ACC112 (cell line): ENCODE data around the gene FUOM.

Experiments used
- H2AFZ ChIP-seq: fragments of 200-600 bp; sonication (generic); one replicate; pipeline ENCODE4 v1.6.0; 2017; ENCODE audit warnings: antibody characterized with exemption, low read length; ENCODE audit not compliant: unreplicated experiment
- H3K27ac ChIP-seq: fragments of 200-600 bp; sonication (generic); 2 replicates; pipeline ENCODE4 v1.5.1; 2014; ENCODE audit warnings: low read depth, mild to moderate bottlenecking, antibody characterized with exemption, low read length, moderate library complexity
- H3K27me3 ChIP-seq: fragments of 200-600 bp; sonication (generic); 2 replicates; pipeline ENCODE4 v1.6.1; 2014; ENCODE audit warnings: mild to moderate bottlenecking, antibody characterized with exemption, low read length, moderate library complexity, mixed read lengths; ENCODE audit not compliant: insufficient read depth
- H3K36me3 ChIP-seq: fragments of 200-600 bp; sonication (generic); 2 replicates; pipeline ENCODE4 v1.6.1; 2016; ENCODE audit warnings: mild to moderate bottlenecking, antibody characterized with exemption, low read length, moderate library complexity, mixed read lengths; ENCODE audit not compliant: insufficient read depth
- H3K4me1 ChIP-seq: fragments of 200-600 bp; sonication (generic); one replicate; pipeline ENCODE4 v1.6.1; 2016; ENCODE audit warnings: low read length, mixed read lengths; ENCODE audit not compliant: insufficient read depth, unreplicated experiment, control insufficient read depth
- H3K4me3 ChIP-seq: fragments of 200-600 bp; sonication (generic); 2 replicates; pipeline ENCODE4 v1.5.1; 2014; ENCODE audit warnings: mild to moderate bottlenecking, low read depth, low read length
- H3K79me2 ChIP-seq: fragments of 200-600 bp; sonication (generic); one replicate; pipeline ENCODE4 v1.6.0; 2016; ENCODE audit warnings: low read length; ENCODE audit not compliant: control insufficient read depth, unreplicated experiment, insufficient read depth

The FUOM gene

DNA sequence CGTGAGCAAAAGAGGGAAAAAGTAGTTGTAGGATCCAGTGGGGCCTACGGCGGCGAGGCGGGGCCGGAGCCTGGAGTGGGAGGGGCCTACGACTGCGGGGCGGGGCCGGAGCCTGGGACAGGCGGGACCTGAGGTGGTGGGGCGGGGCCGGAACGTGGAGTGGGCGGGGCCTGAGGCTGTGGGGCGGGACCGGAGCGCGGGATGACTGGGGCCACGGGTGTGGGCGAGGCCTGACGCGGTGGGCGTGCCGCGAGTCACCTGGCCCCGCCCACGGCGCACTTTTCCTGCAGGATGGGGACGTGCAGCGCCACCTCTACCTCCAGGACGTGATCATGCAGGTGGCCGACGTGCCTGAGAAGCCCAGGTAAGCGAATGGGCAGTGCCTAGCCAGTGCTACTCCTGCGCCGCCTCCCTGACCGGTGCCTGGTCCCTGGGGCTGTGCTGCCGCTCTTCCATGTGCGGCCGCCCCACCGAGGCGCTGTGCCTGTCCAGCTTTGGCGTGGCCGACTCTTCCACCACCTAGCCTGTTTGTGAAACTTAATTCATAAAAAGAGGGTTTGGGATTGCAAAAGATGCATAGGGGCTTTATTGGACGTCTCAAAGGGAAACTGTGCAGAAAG, 48.6 kb downstream of the FUOM start:
- H3K36me3 ChIP-seq = peaks cover 3% of the 10 kb centered on the region; the same call in 1 of the 2 replicates
- peaks cover 29% of the 10 kb centered on the region for H3K79me2 ChIP-seq
- H3K27ac ChIP-seq = peak overlapping the region; percentile 89
- peak overlapping the region; percentile 65 for H2AFZ ChIP-seq
- H3K4me3 ChIP-seq = peak overlapping the region; percentile 91
- no peaks in the 10 kb centered on the region for H3K27me3 ChIP-seq
- H3K4me1 ChIP-seq = peaks cover 6% of the 10 kb centered on the region

DNA sequence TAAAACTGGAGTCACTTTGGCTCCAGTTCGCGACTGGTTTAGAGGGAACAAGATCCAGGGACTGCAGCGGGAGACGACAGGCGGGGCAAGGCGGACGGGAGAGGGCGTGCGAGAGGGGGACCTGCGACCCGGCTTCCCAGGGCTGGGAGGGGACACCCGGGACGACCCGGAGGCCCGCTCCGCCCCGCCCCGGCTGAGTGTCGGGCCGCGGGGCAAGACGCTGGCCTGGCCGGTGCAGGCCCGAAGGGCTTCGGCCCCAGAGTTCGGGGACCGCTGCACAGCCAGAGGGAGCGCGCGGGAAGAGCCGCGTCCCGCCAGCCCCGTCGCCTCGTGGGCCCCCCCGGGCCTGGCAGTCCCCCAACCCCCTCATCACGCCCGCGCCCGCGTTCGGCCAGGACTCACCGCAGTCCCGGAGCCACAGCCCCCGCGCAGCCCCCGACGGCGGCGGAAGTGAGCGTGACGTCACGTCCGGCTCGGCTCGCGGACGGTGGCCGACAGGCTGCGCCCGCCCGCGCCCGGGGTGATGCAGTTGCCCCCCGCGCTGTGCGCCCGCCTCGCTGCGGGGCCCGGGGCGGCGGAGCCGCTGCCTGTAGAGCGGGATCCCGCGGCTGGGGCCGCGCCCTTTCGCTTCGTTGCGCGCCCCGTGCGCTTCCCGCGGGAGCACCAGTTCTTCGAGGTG, 49.3 kb downstream of the FUOM start, which contains the start of the genes TUBGCP2 and ZNF511:
Gene TUBGCP2 (minus strand): TSS at position 452 of the 679 bp plus-strand sequence. CDS start 5,931 bp downstream, outside the sequence.
Gene ZNF511 (plus strand): TSS at position 494 of the 679 bp plus-strand sequence. CDS start 30 bp downstream, at position 524.
- Histone ChIP-seq H3K27ac (peak within 1 kb of the TSS; percentile 89), H3K79me2 (peaks cover 35% of the 10 kb centered on the region), H3K4me3 (peak within 1 kb of the TSS; percentile 91), H3K4me1 (peaks cover 6% of the 10 kb centered on the region), H3K27me3 (no peaks in the 10 kb centered on the region), H2AFZ (peak within 1 kb of the TSS; percentile 65), H3K36me3 (peaks cover 3% of the 10 kb centered on the region; the same call in 1 of the 2 replicates)

DNA sequence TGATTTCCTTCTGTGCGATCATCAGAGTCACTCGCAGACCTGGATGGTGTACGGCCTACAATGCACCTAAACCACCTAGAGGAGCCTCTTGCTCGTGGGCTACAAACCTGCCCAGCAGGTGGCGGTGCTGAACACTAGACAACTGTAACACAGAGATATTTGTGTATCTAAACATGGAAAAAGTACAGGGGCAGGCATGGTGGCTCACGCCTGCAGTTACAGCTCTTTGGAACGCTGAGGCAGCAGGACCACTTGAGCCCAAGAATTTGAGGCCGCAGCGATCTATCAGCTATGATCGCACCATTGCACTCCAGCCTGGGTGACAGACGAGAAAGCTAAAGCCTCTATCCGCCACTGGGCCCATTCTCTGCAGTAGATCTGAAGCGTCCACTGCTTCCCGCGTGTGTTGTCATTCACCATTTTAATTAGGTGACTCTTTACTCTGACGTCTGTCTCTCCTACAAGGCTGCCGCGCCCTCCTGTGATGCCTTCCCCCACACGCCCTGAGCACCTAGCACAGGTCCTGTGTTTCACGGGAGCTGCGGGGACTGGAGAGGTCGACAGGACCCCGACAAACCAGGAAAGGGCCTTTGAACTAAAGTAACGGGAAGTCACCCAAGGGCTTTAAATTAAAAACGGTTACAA, 49.9 kb downstream of the FUOM start:
- Histone ChIP-seq H3K27me3 (no peaks in the 10 kb centered on the region), H2AFZ (peak overlapping the region; percentile 65), H3K27ac (peak overlapping the region; percentile 89), H3K36me3 (peaks cover 3% of the 10 kb centered on the region; the same call in 1 of the 2 replicates), H3K4me1 (peaks cover 6% of the 10 kb centered on the region), H3K4me3 (peak overlapping the region; percentile 91), H3K79me2 (peaks cover 42% of the 10 kb centered on the region)

DNA sequence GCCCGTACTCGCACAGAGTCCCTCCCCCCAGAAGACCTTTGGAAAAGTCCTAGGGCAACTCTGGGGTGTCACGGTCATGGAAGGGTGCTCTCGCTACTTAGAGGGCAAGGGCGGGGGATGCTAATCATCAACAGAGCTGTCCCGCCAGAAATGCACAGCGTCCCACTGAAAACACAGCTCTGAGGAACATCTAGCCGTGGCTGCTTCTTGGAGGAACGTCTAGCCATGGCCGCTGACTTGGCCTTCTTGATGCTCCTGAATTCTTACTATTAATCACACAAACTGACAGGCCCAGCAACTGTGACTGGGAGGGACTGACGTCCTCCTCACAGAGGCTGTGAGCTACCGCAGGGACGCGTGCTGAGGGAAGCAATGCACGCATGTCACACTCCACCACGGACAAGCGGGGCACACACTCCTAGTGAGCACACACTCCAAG, 50.9 kb downstream of the FUOM start:
- no peak overlapping the region for H2AFZ ChIP-seq
- H3K27me3 ChIP-seq = no peaks in the 10 kb centered on the region
- peaks cover 3% of the 10 kb centered on the region; the same call in 1 of the 2 replicates for H3K36me3 ChIP-seq
- peak overlapping the region; percentile 91; the same call in 1 of the 2 replicates for H3K4me3 ChIP-seq
- H3K79me2 ChIP-seq = peaks cover 45% of the 10 kb centered on the region
- H3K4me1 ChIP-seq = peaks cover 6% of the 10 kb centered on the region
- no peak overlapping the region for H3K27ac ChIP-seq

DNA sequence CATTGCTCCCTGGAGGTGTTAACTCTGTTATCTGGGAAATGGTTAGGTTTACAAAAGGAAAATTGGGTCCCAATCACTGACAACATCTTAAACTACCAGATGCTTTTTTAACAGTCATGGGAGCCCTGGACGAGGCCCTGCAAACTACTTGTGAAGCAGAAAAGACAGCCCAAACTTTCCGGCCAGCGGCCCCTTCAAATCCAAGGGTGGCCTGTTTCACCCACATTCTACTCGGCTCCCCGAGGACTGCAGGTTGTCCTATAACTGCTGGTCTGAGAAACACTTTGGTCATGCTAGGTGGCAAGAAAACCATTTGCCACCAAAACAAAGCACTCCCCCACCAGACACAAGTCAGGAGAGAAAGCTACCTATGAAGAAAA, 51.7 kb downstream of the FUOM start:
- Histone ChIP-seq H3K4me3 (no peak overlapping the region), H3K4me1 (peaks cover 6% of the 10 kb centered on the region), H3K79me2 (peaks cover 45% of the 10 kb centered on the region), H3K27me3 (no peaks in the 10 kb centered on the region), H3K36me3 (peaks cover 3% of the 10 kb centered on the region; the same call in 1 of the 2 replicates), H2AFZ (no peak overlapping the region), H3K27ac (no peak overlapping the region)
